Cardiac muscle cell (in vitro differentiated cells and primary cell): Measurements from ENCODE around the gene PIEZO2. TPM values are rescaled to one million over a fixed set of nuclear protein-coding genes. Genes with fewer than 3 reads are reported as not detected.

Experiments
- DNase-seq, 2 donors: peaks; one replicate each; pipeline versions ENCODE4 v3.0.0 to v3.0.0-alpha.2; 2010 to 2017; ENCODE audit warnings: low read depth in 1 of 2, low spot score in 1 of 2
- H3K27ac ChIP-seq: fragments of 200-600 bp; sonication (generic); 2 replicates; pipeline ENCODE4 v1.5.1; 2016
- H3K27me3 ChIP-seq: fragments of 200-600 bp; sonication (generic); 2 replicates; pipeline ENCODE4 v1.6.0; 2016; ENCODE audit warnings: control low read depth
- H3K36me3 ChIP-seq: fragments of 200-600 bp; sonication (generic); 2 replicates; pipeline ENCODE4 v1.5.1; 2016; ENCODE audit warnings: control low read depth
- H3K4me1 ChIP-seq: fragments of 200-600 bp; sonication (generic); 2 replicates; pipeline ENCODE4 v1.8.1; 2017; ENCODE audit warnings: low read depth, mild to moderate bottlenecking, mixed run types
- H3K4me3 ChIP-seq: fragments of 200-600 bp; sonication (generic); 2 replicates; pipeline ENCODE4 v1.5.1; 2016; ENCODE audit warnings: mild to moderate bottlenecking
- H3K9me3 ChIP-seq: fragments of 200-600 bp; sonication (generic); 2 replicates; pipeline ENCODE4 v1.5.1; 2017; ENCODE audit warnings: low read depth, mild to moderate bottlenecking, control low read depth
- CTCF ChIP-seq: IDR thresholded peaks from 2 replicates; pipeline ENCODE4 v1.5.1; 2012; ENCODE audit warnings: low read depth, mild to moderate bottlenecking, low read length
- polyA plus RNA-seq: library from polyadenylated mRNA; unstranded; fragments of >200 nt; fragmentation: Nextera tagmentation; extraction: Ambion mirVana; gene quantifications from 2 replicates; pipeline ENCODE4 v1.2.1, GENCODE V29; 2016
- total RNA-seq: library from RNA; depleted of rRNA; stranded (reverse); fragments of >200 nt; gene quantifications from 2 replicates; pipeline ENCODE4 v1.2.3, GENCODE V29; 2016

PIEZO2 gene
- total and polyA plus RNA-seq, 2 experiments from 2014 or later, result 0.04 to 0.69 TPM

- Histone ChIP-seq H3K27ac (no peak overlapping the region), H3K9me3 (no peaks in the 10 kb centered on the region), H3K36me3 (no peaks in the 10 kb centered on the region), H3K4me3 (no peak overlapping the region), H3K27me3 (no peaks in the 10 kb centered on the region), H3K4me1 (no peaks in the 10 kb centered on the region)
- DNase-seq, result no peak
- TF ChIP-seq CTCF, result no peak
Measured at GRCh38 chr18:10685484-10685883, 463.9 kb downstream of the PIEZO2 start.

DNA sequence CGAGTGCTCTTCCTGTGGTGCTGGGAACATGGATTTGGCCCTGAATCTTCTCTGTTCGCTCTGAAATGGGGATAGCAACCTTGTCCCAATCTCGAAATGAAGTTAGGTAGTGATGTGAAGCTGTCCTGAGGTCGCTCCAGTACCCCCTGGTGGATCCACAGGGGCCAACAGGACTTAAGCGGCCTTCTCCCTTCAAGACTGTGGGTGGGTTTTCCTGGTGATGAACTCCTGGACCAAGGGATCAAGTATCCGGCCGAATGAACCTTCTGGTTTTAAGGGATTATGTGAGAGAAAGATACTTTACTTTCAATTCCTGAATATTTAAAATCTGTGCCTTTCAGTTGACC lies 467.0 kb downstream of the PIEZO2 start:
- Histone ChIP-seq H3K36me3 (no peaks in the 10 kb centered on the region), H3K27ac (no peak overlapping the region), H3K9me3 (no peaks in the 10 kb centered on the region), H3K4me3 (no peak overlapping the region), H3K27me3 (no peaks in the 10 kb centered on the region), H3K4me1 (no peaks in the 10 kb centered on the region)
- no peak for DNase-seq
- TF ChIP-seq CTCF, result no peak

- DNase-seq, result no peak
- no peaks in the 10 kb centered on the region for H3K36me3 ChIP-seq
- no peaks in the 10 kb centered on the region for H3K4me1 ChIP-seq
- no peaks in the 10 kb centered on the region for H3K9me3 ChIP-seq
- no peak for TF ChIP-seq CTCF
- no peaks in the 10 kb centered on the region for H3K27me3 ChIP-seq
- no peak overlapping the region for H3K27ac ChIP-seq
- no peak overlapping the region for H3K4me3 ChIP-seq
Measured at GRCh38 chr18:10681581-10682367, 467.6 kb downstream of the PIEZO2 start.

DNA sequence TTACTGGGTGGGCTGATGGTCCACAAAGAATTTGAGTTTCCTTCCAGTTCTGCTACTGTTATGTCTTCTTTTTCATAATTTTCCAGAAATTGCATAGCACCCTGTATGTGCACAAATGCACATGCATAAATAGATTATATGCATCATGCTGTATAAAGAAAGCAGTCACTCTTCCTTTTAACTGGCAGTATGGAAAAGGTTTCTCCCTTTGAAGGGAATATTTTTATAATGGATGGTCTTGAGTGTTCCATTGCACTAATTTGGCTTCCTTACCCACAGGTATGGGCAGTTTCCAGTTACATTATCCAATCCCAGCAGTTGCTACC lies 469.1 kb downstream of the PIEZO2 start:
- Histone ChIP-seq H3K4me3 (no peak overlapping the region), H3K27ac (no peak overlapping the region), H3K36me3 (no peaks in the 10 kb centered on the region), H3K4me1 (peaks cover 4% of the 10 kb centered on the region), H3K27me3 (no peaks in the 10 kb centered on the region), H3K9me3 (no peaks in the 10 kb centered on the region)
- no peak for DNase-seq
- TF ChIP-seq CTCF, result no peak

DNA sequence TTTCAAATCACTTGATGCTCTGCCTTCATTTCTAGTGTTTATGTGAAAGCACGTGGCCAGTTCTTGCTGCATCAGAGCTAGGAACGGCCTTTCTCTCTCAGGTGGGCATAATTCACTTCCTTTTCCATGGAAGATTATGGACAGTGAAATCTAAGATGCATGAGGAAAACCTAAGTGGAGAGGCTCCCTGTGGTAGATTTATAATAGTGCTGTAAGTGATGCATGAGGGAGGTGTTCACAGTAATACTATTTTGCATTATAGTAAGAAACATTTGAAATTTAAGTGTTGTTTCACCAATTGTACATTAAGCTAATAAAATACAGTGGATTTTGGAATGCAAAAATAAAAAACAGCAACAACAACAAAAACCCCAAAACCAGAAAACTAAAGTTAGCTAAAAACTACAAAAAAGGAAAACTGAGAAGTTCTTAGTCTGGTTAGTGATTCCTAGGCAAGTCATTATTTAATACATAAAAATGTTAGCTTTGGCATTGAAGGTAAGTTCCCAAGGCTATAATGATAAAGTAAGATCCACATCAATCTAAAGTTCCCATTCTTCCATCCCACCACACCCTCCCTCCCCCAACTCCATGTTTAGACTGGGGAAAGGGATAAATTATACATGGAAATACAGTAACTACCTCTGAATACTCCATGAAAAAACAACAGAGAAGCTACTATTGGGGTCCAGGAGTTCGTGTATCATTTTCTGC lies 469.7 kb downstream of the PIEZO2 start:
- Histone ChIP-seq H3K9me3 (no peaks in the 10 kb centered on the region), H3K36me3 (no peaks in the 10 kb centered on the region), H3K4me3 (no peak overlapping the region), H3K27me3 (no peaks in the 10 kb centered on the region), H3K27ac (no peak overlapping the region), H3K4me1 (peaks cover 4% of the 10 kb centered on the region)
- no peak for DNase-seq
- no peak for TF ChIP-seq CTCF
